PFSK-1 (cell line): ENCODE results near the gene NFE2L2.

ENCODE experiments used
- FOXP2 ChIP-seq: optimal IDR thresholded peaks from 2 replicates; pipeline ENCODE3; 2011; ENCODE audit warnings: borderline replicate concordance, control low read depth, inconsistent platforms; ENCODE audit not compliant: insufficient read depth; ENCODE audit errors: extremely low read length, extremely low read depth
- POLR2AphosphoS5 ChIP-seq: IDR thresholded peaks from 2 replicates; pipeline ENCODE4 v1.6.1; 2012; ENCODE audit warnings: low read depth, mild to moderate bottlenecking, control low read depth, low read length, moderate library complexity
- SIN3A ChIP-seq: IDR thresholded peaks from 2 replicates; pipeline ENCODE4 v1.6.1; 2012; ENCODE audit warnings: mild to moderate bottlenecking, low read length, moderate library complexity, borderline replicate concordance; ENCODE audit not compliant: insufficient read depth
- TAF1 ChIP-seq: IDR thresholded peaks from 2 replicates; pipeline ENCODE4 v1.6.1; 2012; ENCODE audit warnings: low read length, control low read depth, borderline replicate concordance; ENCODE audit not compliant: insufficient read depth
- TF ChIP-seq, protein P1 (sequence below), 2 experiments: IDR thresholded peaks; 2 replicates each; pipeline versions ENCODE4 v1.6.1 to v1.8.0; 2011 to 2012; ENCODE audit warnings: low read depth in 2 of 2, low read length in 2 of 2, control low read depth in 1 of 2, inconsistent platforms in 1 of 2, mild to moderate bottlenecking in 1 of 2, moderate library complexity in 1 of 2; ENCODE audit not compliant: insufficient read depth in 1 of 2

Gene NFE2L2

DNA sequence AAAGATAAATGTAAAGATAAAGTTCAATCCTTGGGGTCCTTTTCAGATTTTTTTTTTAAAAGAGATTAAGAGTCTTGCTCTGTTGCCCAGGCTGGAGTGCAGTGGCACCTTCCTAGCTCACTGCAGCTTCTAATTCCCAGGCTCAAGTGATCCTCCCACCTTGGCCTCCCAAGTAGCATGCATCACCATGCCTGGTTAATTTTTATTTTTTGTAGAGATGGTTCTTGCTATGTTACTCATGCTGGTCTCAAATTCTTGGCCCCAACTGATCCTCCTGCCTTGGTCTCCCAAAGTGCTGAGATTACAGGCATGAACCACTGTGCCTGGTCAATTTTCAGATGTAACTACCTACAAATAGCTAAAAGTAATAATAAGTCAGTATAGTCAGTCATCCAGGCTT lies 21.1 kb downstream of the NFE2L2 start:
- no peak for TF ChIP-seq TAF1
- no peak for TF ChIP-seq SIN3A
- no peak for TF ChIP-seq FOXP2
- no peak for TF ChIP-seq POLR2AphosphoS5
- TF ChIP-seq, protein P1, sequence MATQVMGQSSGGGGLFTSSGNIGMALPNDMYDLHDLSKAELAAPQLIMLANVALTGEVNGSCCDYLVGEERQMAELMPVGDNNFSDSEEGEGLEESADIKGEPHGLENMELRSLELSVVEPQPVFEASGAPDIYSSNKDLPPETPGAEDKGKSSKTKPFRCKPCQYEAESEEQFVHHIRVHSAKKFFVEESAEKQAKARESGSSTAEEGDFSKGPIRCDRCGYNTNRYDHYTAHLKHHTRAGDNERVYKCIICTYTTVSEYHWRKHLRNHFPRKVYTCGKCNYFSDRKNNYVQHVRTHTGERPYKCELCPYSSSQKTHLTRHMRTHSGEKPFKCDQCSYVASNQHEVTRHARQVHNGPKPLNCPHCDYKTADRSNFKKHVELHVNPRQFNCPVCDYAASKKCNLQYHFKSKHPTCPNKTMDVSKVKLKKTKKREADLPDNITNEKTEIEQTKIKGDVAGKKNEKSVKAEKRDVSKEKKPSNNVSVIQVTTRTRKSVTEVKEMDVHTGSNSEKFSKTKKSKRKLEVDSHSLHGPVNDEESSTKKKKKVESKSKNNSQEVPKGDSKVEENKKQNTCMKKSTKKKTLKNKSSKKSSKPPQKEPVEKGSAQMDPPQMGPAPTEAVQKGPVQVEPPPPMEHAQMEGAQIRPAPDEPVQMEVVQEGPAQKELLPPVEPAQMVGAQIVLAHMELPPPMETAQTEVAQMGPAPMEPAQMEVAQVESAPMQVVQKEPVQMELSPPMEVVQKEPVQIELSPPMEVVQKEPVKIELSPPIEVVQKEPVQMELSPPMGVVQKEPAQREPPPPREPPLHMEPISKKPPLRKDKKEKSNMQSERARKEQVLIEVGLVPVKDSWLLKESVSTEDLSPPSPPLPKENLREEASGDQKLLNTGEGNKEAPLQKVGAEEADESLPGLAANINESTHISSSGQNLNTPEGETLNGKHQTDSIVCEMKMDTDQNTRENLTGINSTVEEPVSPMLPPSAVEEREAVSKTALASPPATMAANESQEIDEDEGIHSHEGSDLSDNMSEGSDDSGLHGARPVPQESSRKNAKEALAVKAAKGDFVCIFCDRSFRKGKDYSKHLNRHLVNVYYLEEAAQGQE (IDR thresholded peaks at IDR 0.05; ENCODE audit: insufficient read depth in 1 of 2, low read depth in 2 of 2, low read length in 2 of 2): no peak

DNA sequence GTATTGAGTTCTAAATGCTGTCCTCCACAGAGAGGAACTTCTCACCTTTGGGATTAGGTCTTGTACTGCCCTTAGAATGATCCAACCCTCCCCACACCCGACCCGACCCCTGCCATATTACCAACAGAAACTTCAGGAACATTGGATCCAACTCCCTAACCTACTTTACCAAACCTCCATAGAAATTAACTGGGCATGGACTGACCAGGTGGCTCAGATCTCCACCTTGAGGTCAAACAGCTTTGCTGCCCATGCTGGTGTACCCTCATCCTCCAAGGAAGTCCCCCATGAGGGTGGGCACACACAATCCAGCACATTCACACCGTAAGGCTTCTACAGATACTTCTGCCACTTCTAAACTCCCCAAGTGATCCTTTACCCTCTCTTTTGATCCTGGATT lies 21.5 kb downstream of the NFE2L2 start:
- TF ChIP-seq TAF1 (no peak), POLR2AphosphoS5 (no peak), SIN3A (no peak), FOXP2 (no peak)
- TF ChIP-seq, protein P1 (IDR thresholded peaks at IDR 0.05; ENCODE audit: insufficient read depth in 1 of 2, low read depth in 2 of 2, low read length in 2 of 2): no peak

DNA sequence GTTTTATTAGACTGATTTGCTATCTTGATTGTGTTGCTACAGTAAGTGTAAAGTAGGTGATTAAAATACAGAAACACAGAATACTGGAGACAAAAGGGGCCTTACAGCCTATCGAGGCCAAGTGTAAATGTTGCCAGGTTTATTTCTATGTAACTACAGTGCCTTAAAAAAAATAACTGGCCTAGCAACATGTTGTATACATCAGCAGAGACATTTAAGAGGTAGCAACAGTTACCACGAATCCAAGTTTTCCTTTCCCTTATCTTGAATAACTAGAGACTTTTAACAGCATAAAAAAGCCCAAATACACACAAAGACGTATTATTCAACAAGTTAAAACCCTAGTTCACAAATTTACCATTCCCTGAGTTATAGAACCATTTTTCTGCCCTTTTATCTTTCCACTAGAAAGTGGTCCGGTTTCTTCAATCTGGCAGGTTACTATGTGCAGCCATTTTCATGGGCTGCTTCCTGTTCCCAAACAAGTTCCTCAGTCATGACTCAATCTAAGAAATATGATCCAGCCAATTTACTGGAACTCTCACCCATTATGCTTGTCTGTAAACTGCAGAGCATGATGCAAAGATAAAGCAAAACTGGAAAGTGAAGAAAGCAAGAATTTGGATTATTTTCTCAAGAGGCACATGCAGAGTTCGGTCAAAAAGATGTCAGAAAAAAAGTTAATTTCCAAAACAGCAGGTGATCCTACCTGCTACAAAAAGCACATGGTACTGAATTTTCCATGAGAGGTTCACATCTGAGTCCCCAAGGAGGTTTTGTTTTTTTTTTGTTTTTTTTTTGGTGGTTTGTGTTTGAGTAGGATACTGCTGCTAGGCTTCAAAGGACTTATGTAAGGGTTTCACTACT lies 22.2 kb downstream of the NFE2L2 start:
- TF ChIP-seq POLR2AphosphoS5 (no peak), SIN3A (0 out of 2 replicates have a peak, but pooled peaks have one; percentile 66), TAF1 (no peak), FOXP2 (no peak)
- TF ChIP-seq, protein P1 (IDR thresholded peaks at IDR 0.05; ENCODE audit: insufficient read depth in 1 of 2, low read depth in 2 of 2, low read length in 2 of 2): 0 out of 4 replicates have a peak, but pooled peaks of 1 of the 2 experiments have one; percentile 49

DNA sequence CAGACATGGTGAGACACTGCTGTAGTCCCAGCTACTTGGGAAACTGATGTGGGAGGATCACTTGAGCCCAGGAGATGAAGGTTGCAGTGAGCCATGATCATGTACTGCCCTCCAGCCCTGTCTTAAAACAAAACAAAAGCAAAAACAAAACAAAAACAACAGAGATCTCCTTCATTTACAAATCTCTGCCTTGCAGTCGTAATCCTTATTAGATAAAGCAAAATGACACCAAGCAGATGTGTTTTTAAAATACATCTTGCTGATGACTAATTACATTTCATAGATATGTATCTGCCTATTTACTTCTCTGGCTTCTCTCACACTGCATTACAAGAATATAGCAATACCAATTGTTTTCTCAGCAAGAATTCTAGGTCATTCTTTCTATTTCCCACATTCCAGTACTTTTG lies 22.8 kb downstream of the NFE2L2 start:
- no peak; the same call in 1 of the 2 replicates for TF ChIP-seq POLR2AphosphoS5
- TF ChIP-seq TAF1: no peak
- no peak for TF ChIP-seq SIN3A
- TF ChIP-seq, protein P1 (IDR thresholded peaks at IDR 0.05; ENCODE audit: insufficient read depth in 1 of 2, low read depth in 2 of 2, low read length in 2 of 2): no peak
- no peak for TF ChIP-seq FOXP2

DNA sequence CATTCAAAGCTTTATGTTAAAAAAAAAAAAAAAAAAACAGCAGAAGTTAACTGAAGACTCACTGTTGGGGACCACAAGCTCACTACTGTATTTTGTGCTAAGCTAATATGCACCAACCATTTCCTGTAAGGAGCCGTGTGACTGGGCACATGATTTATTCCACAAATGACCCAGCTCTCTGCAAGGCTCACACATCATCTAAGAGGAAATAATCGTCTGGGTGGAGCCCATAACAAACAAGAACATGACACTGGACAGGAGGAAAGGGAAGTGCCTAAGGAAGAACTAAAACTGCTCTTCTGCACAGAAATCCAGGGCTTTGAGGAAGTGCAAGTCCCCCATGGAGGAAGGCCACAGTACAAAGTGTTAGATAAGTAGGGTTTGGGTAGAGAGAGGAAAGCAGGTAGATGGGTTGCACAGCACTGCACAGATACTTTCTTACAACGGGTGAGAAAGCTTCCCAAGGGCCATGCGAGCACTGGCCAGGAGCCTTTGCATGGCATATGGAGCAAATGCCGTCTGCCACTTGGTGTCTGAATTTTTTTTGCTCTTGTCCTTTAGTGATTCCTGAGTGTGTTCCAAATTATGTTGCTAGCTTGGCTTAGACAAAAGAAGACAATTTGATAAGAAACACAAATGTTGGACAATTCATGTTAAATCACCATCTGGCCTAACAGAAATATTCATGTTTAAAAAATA lies 24.4 kb downstream of the NFE2L2 start:
- TF ChIP-seq FOXP2 (no peak), POLR2AphosphoS5 (no peak), SIN3A (no peak), TAF1 (no peak)
- TF ChIP-seq, protein P1 (IDR thresholded peaks at IDR 0.05; ENCODE audit: insufficient read depth in 1 of 2, low read depth in 2 of 2, low read length in 2 of 2): no peak
